ENCODE measurements around the gene ARHGDIA.

GRCh38 chr17:81916234-81917001 is 45.3 kb upstream of the ARHGDIA start:
- TF ChIP-seq, protein P1, sequence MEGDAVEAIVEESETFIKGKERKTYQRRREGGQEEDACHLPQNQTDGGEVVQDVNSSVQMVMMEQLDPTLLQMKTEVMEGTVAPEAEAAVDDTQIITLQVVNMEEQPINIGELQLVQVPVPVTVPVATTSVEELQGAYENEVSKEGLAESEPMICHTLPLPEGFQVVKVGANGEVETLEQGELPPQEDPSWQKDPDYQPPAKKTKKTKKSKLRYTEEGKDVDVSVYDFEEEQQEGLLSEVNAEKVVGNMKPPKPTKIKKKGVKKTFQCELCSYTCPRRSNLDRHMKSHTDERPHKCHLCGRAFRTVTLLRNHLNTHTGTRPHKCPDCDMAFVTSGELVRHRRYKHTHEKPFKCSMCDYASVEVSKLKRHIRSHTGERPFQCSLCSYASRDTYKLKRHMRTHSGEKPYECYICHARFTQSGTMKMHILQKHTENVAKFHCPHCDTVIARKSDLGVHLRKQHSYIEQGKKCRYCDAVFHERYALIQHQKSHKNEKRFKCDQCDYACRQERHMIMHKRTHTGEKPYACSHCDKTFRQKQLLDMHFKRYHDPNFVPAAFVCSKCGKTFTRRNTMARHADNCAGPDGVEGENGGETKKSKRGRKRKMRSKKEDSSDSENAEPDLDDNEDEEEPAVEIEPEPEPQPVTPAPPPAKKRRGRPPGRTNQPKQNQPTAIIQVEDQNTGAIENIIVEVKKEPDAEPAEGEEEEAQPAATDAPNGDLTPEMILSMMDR (IDR thresholded peaks at IDR 0.05; ENCODE audit: insufficient read depth, low read length): no peak
- no peak for TF ChIP-seq SPI1 (IDR thresholded peaks at IDR 0.05; ENCODE audit: borderline replicate concordance, low read depth)

All from HL-60 (cell line).